ENCODE data around the gene MOB3B.

Gene MOB3B

GRCh38 chr9:27387722-27388121 lies 141.9 kb downstream of the MOB3B start:
- no peak for DNase-seq (ENCODE audit: low spot score)

- DNase-seq (ENCODE audit: low spot score): no peak
Measured at GRCh38 chr9:27386571-27387091, 143.0 kb downstream of the MOB3B start.

GRCh38 chr9:27385606-27386322 lies 143.8 kb downstream of the MOB3B start:
- DNase-seq (ENCODE audit: low spot score): no peak

- no peak for DNase-seq (ENCODE audit: low spot score)
Measured at GRCh38 chr9:27384262-27385014, 145.2 kb downstream of the MOB3B start.

- DNase-seq (ENCODE audit: low spot score): no peak
Measured at GRCh38 chr9:27383524-27383923, 146.1 kb downstream of the MOB3B start.

- DNase-seq (ENCODE audit: low spot score): no peak
Measured at GRCh38 chr9:27382975-27383374, 146.6 kb downstream of the MOB3B start.

- DNase-seq (ENCODE audit: low spot score): no peak
Measured at GRCh38 chr9:27382308-27382707, 147.3 kb downstream of the MOB3B start.

GRCh38 chr9:27379311-27380251 lies 150.0 kb downstream of the MOB3B start:
- no peak for DNase-seq (ENCODE audit: low spot score)

- no peak for DNase-seq (ENCODE audit: low spot score)
Measured at GRCh38 chr9:27377811-27378456, 151.7 kb downstream of the MOB3B start.

GRCh38 chr9:27377147-27377807 lies 152.3 kb downstream of the MOB3B start:
- DNase-seq (ENCODE audit: low spot score): no peak

- no peak for DNase-seq (ENCODE audit: low spot score)
Measured at GRCh38 chr9:27373851-27374250, 155.8 kb downstream of the MOB3B start.

- no peak for DNase-seq (ENCODE audit: low spot score)
Measured at GRCh38 chr9:27372615-27373014, 157.0 kb downstream of the MOB3B start.

- DNase-seq (ENCODE audit: low spot score): no peak
Measured at GRCh38 chr9:27371382-27371781, 158.2 kb downstream of the MOB3B start.

- DNase-seq (ENCODE audit: low spot score): no peak
Measured at GRCh38 chr9:27369591-27369990, 160.0 kb downstream of the MOB3B start.

- no peak for DNase-seq (ENCODE audit: low spot score)
Measured at GRCh38 chr9:27368316-27368985, 161.2 kb downstream of the MOB3B start.

GRCh38 chr9:27367921-27368315 lies 161.7 kb downstream of the MOB3B start:
- DNase-seq (ENCODE audit: low spot score): no peak

- no peak for DNase-seq (ENCODE audit: low spot score)
Measured at GRCh38 chr9:27367175-27367798, 162.3 kb downstream of the MOB3B start.

- no peak for DNase-seq (ENCODE audit: low spot score)
Measured at GRCh38 chr9:27365707-27366376, 163.8 kb downstream of the MOB3B start.

- no peak for DNase-seq (ENCODE audit: low spot score)
Measured at GRCh38 chr9:27362447-27363210, 167.0 kb downstream of the MOB3B start.
